Measurements from ENCODE around the gene NDUFAF3.

- TF ChIP-seq CTCF (IDR thresholded peaks at IDR 0.05 in 2 of 3, conservative IDR thresholded peaks at IDR 0.05 in 1 of 3; ENCODE audit: borderline replicate concordance in 1 of 3, insufficient read depth in 1 of 3, low read depth in 2 of 3, low read length in 2 of 3), result no peak
- no peak for TF ChIP-seq EZH2phosphoT487 (IDR thresholded peaks at IDR 0.05; ENCODE audit: borderline replicate concordance)
- no peak for TF ChIP-seq POLR2A (IDR thresholded peaks at IDR 0.05; ENCODE audit: borderline replicate concordance, extremely low read depth, insufficient read depth, insufficient read length)
- TF ChIP-seq CEBPB (IDR thresholded peaks at IDR 0.05; ENCODE audit: low read depth), result no peak
Observed at GRCh38 chr3:48997102-48997635, 24.8 kb upstream of the NDUFAF3 start.

Data from HCT116 (cell line).